Measurements from ENCODE around the gene PCSK5.

Gene PCSK5

GRCh38 chr9:75956161-75956560 is 65.7 kb downstream of the PCSK5 start:
- TF ChIP-seq TAF1 (IDR thresholded peaks at IDR 0.05; ENCODE audit: low read depth) (no peak), CREB1 (IDR thresholded peaks at IDR 0.05; ENCODE audit: low read depth) (no peak), EP300 (IDR thresholded peaks at IDR 0.05; ENCODE audit: borderline replicate concordance) (no peak), MAX (IDR thresholded peaks at IDR 0.05) (no peak), TCF12 (IDR thresholded peaks at IDR 0.05; ENCODE audit: low read depth) (no peak), NFIC (IDR thresholded peaks at IDR 0.05) (no peak), EGR1 (IDR thresholded peaks at IDR 0.05) (no peak), FOXM1 (IDR thresholded peaks at IDR 0.05; ENCODE audit: borderline replicate concordance, low read depth) (no peak), TEAD4 (IDR thresholded peaks at IDR 0.05) (no peak)
- TF ChIP-seq, protein P1, sequence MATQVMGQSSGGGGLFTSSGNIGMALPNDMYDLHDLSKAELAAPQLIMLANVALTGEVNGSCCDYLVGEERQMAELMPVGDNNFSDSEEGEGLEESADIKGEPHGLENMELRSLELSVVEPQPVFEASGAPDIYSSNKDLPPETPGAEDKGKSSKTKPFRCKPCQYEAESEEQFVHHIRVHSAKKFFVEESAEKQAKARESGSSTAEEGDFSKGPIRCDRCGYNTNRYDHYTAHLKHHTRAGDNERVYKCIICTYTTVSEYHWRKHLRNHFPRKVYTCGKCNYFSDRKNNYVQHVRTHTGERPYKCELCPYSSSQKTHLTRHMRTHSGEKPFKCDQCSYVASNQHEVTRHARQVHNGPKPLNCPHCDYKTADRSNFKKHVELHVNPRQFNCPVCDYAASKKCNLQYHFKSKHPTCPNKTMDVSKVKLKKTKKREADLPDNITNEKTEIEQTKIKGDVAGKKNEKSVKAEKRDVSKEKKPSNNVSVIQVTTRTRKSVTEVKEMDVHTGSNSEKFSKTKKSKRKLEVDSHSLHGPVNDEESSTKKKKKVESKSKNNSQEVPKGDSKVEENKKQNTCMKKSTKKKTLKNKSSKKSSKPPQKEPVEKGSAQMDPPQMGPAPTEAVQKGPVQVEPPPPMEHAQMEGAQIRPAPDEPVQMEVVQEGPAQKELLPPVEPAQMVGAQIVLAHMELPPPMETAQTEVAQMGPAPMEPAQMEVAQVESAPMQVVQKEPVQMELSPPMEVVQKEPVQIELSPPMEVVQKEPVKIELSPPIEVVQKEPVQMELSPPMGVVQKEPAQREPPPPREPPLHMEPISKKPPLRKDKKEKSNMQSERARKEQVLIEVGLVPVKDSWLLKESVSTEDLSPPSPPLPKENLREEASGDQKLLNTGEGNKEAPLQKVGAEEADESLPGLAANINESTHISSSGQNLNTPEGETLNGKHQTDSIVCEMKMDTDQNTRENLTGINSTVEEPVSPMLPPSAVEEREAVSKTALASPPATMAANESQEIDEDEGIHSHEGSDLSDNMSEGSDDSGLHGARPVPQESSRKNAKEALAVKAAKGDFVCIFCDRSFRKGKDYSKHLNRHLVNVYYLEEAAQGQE (IDR thresholded peaks at IDR 0.05; ENCODE audit: low read depth), result no peak
- TF ChIP-seq, protein P2, sequence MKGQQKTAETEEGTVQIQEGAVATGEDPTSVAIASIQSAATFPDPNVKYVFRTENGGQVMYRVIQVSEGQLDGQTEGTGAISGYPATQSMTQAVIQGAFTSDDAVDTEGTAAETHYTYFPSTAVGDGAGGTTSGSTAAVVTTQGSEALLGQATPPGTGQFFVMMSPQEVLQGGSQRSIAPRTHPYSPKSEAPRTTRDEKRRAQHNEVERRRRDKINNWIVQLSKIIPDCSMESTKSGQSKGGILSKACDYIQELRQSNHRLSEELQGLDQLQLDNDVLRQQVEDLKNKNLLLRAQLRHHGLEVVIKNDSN (IDR thresholded peaks at IDR 0.05), result no peak

GRCh38 chr9:75957116-75957515 is 66.6 kb downstream of the PCSK5 start:
- TF ChIP-seq TCF12 (IDR thresholded peaks at IDR 0.05; ENCODE audit: low read depth) (no peak), FOXM1 (IDR thresholded peaks at IDR 0.05; ENCODE audit: borderline replicate concordance, low read depth) (no peak), EGR1 (IDR thresholded peaks at IDR 0.05) (no peak), RAD21 (IDR thresholded peaks at IDR 0.05; ENCODE audit: low read depth) (no peak), NFIC (IDR thresholded peaks at IDR 0.05) (no peak), CEBPB (IDR thresholded peaks at IDR 0.05) (no peak), MAX (IDR thresholded peaks at IDR 0.05) (no peak), ZBTB7A (IDR thresholded peaks at IDR 0.05; ENCODE audit: low read depth) (no peak)
- TF ChIP-seq, protein P2 (IDR thresholded peaks at IDR 0.05), result no peak

- TF ChIP-seq TCF12 (IDR thresholded peaks at IDR 0.05; ENCODE audit: low read depth), result no peak
Measured at GRCh38 chr9:75958226-75958625, 67.8 kb downstream of the PCSK5 start.

GRCh38 chr9:75960551-75960950 is 70.1 kb downstream of the PCSK5 start:
- TF ChIP-seq YY1 (IDR thresholded peaks at IDR 0.05; ENCODE audit: low read depth), result no peak
- no peak for TF ChIP-seq TAF1 (IDR thresholded peaks at IDR 0.05; ENCODE audit: low read depth)
- TF ChIP-seq, protein P2 (IDR thresholded peaks at IDR 0.05), result no peak
- TF ChIP-seq MAX (IDR thresholded peaks at IDR 0.05), result no peak
- TF ChIP-seq FOXM1 (IDR thresholded peaks at IDR 0.05; ENCODE audit: borderline replicate concordance, low read depth), result no peak
- no peak for TF ChIP-seq CREB1 (IDR thresholded peaks at IDR 0.05; ENCODE audit: low read depth)
- no peak for TF ChIP-seq RAD21 (IDR thresholded peaks at IDR 0.05; ENCODE audit: low read depth)
- TF ChIP-seq, protein P1 (IDR thresholded peaks at IDR 0.05; ENCODE audit: low read depth), result no peak
- no peak for TF ChIP-seq EGR1 (IDR thresholded peaks at IDR 0.05)
- no peak for TF ChIP-seq TCF12 (IDR thresholded peaks at IDR 0.05; ENCODE audit: low read depth)
- no peak for TF ChIP-seq CEBPB (IDR thresholded peaks at IDR 0.05)
- TF ChIP-seq ZBTB7A (IDR thresholded peaks at IDR 0.05; ENCODE audit: low read depth), result no peak

DNA sequence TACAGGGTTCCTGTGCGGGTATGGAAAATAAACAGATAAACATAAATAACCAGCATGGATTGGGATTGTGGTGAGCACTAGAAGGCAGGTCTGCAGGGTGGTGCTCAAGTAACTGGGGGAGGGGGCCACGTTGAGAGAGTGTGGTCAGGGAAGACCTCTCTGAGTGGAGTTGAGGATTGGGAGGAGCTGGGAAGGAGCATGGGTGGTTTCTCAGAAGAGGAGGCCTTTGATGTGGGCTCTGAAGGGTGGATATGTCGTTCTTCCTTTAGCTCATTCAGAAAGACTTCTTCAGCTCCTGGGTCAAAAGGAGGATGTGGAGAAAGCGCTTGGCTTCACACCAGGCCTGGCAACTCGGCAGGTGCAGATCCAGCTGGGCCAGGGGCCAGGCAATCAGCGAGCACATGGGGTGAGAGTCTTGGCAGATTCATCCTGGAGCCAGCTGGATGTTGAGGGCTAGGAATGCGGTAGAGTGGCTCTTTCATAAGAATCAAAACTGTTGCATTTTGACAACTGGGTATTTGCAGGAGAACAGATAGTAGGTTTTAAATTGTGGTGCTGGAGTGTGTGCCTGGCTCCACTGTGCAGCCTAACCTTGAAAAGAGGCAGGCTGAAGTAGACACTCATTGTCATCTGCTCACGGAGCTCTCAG is 71.7 kb downstream of the PCSK5 start:
- TF ChIP-seq MAX (IDR thresholded peaks at IDR 0.05), result peak; percentile 47; the same call in 1 of the 2 replicates
- no peak for TF ChIP-seq CREB1 (IDR thresholded peaks at IDR 0.05; ENCODE audit: low read depth)
- no peak for TF ChIP-seq TAF1 (IDR thresholded peaks at IDR 0.05; ENCODE audit: low read depth)
- no peak for TF ChIP-seq FOXM1 (IDR thresholded peaks at IDR 0.05; ENCODE audit: borderline replicate concordance, low read depth)
- TF ChIP-seq TEAD4 (IDR thresholded peaks at IDR 0.05), result peak; percentile 37
- TF ChIP-seq NFIC (IDR thresholded peaks at IDR 0.05), result peak; percentile 60; the same call in 1 of the 2 replicates
- peak; percentile 69 for TF ChIP-seq TCF12 (IDR thresholded peaks at IDR 0.05; ENCODE audit: low read depth)
- no peak for TF ChIP-seq RAD21 (IDR thresholded peaks at IDR 0.05; ENCODE audit: low read depth)

Data from Ishikawa (cell line).